GM19023 (cell line): Measurements from ENCODE around the gene MIF.
"Not testable (repeated sequence)": the region's sequence is repeated elsewhere in the genome, so short reads cannot be mapped to it uniquely, and the experiment has no call there.

Experiments used
- ATAC-seq: cut with Tn5 transposase; IDR thresholded peaks from one replicate; pipeline ENCODE4 v1.9.1; 2021; ENCODE audit warnings: mild to moderate bottlenecking, moderate library complexity; ENCODE audit not compliant: unreplicated experiment

The MIF gene

DNA sequence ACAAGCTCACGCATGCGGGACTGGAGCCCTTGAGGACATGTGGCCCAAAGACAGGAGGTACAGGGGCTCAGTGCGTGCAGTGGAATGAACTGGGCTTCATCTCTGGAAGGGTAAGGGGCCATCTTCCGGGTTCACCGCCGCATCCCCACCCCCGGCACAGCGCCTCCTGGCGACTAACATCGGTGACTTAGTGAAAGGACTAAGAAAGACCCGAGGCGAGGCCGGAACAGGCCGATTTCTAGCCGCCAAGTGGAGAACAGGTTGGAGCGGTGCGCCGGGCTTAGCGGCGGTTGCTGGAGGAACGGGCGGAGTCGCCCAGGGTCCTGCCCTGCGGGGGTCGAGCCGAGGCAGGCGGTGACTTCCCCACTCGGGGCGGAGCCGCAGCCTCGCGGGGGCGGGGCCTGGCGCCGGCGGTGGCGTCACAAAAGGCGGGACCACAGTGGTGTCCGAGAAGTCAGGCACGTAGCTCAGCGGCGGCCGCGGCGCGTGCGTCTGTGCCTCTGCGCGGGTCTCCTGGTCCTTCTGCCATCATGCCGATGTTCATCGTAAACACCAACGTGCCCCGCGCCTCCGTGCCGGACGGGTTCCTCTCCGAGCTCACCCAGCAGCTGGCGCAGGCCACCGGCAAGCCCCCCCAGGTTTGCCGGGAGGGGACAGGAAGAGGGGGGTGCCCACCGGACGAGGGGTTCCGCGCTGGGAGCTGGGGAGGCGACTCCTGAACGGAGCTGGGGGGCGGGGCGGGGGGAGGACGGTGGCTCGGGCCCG, at the start of gene MIF:
Gene MIF, plus strand, starts transcription at position 439 of the 765 bp plus-strand sequence. Its CDS starts 92 bp downstream, at position 531.
- ATAC-seq, result peak; percentile 78

DNA sequence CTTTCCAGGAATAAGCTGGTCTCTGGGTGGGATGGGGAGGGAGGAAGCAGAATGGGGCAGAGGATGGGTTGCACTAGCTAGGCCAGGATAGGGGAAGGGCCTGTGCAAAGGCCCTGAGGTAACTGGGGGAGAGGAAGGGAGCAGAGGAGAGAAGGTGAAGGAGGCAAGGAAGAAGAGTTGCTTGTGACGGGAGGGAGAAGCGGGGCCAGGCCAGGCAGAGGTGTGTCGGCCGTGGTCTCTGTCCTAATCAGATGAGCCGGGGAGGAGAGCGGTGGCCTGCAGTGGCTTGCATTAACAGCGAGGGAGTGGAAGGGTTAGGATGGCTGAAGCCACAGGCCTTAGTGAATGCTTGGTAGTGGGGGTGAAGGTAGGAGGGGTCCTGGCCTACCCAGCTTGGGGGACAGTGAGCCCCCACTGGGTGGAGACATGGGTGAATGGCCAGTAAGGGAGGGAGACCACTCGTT, 49.4 kb upstream of the MIF start:
- no peak for ATAC-seq

DNA sequence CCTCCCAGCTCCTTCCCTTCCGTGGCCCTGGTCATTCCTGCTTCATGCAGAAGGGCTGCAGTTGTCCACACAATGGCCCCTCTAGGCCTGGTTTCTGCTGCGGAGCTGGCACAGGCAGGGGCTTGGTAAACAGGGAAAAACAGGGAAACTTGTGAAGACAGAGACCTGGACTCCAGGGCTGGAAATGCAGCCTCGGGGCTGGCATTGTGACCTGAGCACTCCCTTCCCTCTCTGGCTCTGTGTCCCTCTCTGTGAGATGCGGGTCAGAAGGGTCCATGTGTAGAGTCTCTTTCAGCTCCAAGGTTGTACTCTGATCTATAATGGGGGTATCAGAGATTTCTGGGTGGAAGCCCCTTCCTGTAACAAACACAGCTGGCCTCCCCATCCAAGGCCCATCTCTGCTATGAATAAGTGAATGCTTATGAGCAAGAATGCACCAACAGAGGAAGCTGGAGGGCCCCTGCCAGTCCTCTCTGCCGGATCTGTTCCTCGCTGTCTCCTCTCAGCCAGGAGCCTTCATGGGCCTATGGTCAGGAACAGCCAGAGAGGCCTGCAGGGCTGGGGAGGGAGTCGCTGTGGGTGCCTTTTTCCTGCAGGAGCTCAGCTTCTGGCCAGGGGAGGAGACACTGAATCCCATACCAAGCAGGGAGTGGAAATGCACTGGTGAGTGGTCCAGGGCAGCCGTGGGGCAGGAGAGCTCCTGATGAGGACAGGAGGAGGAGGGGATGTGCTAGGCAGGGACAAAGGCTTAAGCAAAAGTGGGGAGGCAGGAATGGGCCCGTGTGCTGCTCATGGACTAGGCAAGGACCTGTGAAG, 48.7 kb upstream of the MIF start:
- no peak for ATAC-seq

DNA sequence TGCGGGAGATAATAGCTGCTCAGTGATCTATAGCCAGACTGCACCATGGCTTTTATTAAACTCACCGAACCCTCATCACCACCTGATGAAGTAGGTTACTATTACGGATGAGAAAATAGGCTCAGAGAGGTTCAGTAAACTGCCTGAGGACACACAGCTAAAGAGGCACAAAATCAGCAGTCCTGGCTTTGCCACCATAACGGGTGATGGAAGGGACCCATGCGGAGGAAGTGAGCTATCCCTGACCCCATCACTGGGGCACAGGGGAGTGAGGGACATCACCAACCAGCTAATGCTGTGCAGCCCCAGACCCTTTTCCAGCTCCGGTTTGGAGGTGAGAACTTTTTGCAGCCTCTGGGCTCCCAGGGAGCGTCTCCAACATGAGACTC, 48.1 kb upstream of the MIF start:
- no peak for ATAC-seq

DNA sequence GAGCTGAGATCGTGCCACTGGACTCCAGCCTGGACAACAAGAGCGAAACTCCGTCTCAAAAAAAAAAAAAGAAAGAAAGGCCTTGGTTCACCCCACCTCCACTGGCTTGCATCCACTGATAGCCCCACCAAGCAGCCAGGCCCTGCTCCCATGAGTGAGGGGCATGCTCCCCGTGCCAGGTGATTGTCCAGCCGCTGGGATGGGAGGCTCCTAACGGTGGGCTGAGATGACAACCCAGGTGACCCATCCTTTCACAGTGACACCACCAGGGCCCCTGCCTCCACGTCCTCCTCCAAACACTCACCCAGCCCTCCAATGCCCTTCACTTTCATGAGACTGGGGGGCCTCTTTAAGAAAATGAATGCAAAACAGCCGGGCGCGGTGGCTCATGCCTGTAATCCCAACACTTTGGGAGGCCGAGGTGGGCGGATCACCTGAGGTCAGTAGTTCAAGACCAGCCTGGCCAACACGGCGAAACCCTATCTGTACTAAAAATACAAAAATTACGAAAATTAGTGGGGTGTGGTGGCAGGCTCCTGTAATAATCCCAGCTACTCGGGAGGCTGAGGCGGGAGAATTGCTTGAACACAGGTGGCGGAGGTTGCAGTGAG, 46.8 kb upstream of the MIF start:
- ATAC-seq, result no peak

DNA sequence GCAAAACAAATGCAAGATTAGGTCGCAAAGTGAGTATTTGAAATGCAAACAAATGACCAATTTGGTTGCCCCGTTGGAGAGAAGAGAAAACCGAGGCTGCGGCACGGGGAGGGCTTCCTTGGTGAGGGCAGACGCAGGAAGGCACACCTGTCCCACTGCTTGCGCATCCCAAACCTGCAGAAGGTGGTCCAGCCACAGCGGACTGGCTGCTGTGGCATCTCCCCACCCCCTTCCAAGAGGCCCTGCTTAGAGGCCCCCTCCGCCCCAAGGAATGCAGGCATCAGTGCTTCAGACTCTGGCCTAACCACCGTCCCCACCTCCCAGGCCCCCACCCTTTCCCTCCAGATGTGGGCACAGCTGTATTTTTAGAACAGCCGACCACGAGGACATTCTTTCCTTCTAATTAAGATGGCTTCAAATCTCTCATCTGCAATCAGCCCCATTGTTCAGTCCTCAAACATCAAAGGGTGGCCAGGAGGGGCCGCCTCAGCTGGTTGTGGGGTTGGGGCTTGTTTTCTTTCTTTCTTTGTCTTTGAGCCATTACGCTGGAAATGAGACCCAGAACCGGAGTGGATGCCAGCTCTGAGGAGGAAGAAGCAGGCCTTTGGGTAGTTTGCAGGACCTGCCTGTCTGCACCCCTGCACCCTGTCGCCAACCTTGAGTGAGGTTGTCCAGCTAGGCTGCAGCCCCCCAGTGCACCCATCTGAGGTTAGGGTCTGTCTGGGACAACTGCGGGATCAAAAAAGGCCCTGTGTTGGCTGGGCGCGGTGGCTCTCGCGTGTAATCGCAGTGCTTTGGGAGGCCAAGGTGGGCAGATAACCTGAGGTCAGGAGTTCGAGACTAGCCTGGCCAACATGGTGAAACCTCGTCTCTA, 46.0 kb upstream of the MIF start:
- ATAC-seq, result no peak

DNA sequence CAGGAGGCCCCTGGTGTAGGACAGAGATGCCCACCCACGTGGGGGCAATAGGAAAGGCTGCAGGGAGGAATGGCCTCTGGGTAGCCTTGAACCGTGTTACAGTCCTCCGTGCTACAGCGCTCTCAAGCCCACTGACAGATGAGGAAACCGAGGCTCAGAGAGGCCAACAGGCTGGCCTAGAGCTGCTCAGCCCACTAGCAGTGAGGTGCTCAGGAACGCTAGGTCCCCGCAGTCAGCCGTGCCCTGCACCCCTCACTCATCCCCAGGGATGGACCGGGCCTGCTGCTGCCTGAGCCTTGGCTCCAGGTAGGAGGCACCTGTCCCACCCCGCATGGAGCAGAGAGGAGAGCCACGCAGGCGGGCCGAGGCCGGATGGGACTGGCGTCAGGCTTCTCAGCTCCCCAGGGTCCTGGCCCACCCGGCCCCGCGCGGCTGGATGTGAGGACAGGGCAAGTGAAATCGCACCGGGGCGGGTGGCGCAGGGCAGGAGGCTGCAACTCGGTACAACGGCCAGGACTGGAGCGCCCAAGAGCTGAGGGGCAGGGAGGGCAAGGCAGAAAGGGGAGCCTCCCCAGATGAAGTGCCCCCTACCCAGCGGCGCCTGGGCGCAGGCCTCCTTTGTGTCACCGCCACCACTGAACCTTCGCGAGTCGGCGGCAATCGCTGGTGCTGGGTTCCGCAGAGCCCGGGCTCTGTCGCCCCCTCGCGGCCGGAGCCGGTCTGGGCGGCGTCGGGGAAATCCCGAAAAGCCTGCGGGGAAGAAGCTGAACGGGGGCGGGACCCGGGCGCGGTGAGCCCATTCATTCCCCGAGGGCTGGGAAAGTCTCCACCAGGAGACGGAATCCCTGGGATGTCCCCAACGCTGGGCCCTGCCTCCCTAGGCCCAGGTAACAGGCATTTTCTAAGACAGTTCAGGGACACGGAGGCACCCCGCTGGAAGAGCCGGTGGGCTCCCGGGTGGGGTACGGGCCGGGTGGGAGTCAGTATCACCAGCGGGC, 44.9 kb upstream of the MIF start:
- ATAC-seq, result no peak

DNA sequence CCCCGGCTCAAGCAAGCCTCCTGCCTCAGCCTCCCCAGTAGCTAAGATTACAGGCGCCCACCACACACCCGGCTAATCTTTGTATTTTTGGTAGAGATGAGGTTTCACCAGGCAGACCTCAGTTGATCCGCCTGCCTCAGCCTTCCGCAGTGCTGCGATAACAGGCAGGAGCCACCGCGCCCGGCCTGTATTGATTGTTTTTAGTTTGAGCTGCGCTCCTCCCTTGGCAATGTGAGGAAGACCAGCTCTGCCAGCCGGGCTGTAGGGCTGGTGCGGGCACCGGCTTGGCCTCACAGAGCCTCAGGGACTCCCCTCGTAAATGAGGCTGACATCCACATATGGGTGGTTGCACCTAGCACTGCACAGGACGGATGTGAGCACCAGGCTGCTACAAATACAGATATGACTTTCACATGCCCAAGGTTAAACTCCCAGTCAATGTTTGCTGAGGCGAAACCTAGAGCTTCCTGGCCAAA, 44.0 kb upstream of the MIF start:
- no peak for ATAC-seq

DNA sequence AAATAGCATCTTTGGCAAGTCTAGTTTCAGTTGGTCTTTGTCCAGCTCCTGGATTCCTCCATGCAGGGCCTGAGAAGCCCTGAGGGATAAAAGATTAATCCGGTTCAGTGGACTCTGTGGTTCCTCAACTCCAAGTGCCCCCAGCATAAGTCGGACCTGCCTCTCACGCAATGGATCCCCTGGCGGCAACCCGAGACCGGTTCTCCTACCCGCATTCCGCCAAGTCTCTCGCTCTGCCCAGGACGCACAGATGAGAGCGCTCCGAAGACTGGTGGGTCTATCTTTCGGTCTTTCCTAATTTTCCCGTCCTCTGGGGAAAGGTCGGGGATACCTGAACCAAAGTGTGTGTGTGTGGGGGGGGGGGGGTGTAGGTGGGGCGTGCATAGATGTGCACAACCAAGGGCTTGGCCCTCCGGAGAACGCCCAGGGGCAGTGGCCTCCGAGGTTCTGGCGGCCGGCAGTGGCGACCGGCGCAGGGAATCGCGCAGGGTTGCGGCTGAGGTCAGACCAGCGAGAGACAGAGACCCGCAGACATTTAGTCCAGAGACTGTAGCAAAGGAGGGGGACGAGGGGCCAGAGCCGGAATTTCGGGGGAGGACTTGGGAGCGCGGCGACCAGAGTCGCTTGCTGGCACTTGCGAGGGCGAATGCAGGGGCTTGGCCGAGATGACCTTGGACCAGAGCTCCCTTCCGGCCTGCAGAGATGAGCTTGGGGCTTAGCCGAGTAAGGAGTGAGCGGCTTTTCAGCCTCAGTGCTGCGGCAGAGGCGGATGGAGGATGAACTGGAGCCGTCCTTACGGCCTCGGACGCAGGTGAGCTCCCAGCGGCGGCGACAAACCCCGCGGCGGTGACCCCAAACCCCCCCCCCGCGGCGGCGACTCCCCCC, 37.2 kb upstream of the MIF start:
- ATAC-seq, result peak; percentile 46

DNA sequence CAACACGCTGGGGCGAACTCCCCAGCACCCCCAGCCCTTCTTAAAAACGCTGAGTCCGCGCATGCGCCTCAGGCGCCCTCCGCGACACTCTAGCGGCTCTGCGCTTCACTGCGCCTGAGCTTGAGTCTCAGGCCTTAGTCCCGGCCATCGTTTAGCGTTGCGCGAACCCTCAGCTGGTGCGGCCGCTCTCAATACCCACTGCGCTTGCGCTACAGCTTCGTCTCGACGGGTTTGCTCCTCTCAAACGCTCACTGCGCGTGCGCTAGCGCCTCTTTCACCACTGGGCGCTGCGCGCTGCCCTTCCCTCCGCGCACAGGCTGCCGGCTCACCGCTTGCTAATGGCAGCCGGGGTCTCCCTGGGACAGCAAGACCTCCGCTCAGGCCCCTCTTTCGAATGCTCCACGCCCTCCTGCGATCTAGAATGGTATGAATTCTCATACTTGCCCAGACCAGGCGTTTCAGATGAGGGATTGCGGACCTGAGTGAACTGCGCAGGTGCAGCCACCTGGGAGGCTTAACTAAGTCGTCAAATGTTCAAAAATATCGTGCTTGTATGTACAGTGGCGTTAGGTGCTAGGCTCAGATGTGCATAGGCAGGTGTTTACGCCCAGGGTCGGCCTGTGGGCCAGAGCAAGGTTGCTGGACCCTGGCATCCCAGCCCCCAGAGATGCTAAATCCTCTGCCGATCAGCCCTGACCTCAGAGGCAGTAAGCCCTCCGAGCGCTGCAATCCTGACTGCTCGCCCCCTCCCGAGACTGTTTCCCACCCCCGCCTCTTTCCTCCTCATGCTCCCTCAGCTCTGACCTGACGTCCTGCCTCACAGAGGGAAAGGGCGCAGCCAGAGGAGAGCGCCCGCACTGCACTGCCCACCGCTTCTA, 36.3 kb upstream of the MIF start, which contains the start of gene SLC2A11:
Gene SLC2A11, plus strand, starts transcription at position 270 of the 878 bp plus-strand sequence. Its CDS starts 125 bp downstream, at position 395.
- ATAC-seq, result peak; percentile 91

DNA sequence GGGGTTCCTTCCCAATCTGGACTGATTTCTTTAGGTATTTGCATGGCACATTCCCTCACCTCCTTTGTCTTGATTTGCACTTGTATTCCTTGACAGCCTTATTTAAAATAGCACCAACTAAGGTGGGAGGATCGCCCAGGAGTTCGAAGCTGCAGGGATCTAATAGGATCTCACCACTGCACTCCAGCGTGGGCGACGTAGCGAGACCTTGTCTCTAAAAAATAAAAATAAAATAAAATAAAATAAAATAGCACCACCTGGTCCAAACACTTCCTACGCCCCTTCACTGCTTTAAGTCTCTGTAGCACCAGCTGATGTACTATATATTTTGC, 35.7 kb upstream of the MIF start:
- no peak for ATAC-seq

DNA sequence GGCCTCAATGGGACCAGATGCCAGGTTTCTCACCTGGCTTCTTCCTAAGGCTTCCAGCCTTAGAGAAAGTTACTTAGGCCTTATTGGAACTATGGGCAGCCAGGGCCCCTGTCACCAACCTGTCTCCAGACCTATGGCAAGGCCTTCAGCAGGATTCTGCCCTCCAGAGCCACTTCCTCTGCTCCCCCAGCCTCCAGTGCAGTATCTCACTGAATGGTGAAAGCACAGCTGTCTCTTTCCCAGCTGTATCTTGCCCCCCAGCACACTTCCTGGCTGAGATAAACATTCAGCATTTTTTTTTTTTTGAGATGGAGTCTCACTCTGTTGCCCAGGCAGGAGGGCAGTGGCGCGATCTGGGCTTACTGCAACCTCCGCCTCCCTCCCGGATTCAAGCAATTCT, 35.0 kb upstream of the MIF start:
- ATAC-seq, result no peak

DNA sequence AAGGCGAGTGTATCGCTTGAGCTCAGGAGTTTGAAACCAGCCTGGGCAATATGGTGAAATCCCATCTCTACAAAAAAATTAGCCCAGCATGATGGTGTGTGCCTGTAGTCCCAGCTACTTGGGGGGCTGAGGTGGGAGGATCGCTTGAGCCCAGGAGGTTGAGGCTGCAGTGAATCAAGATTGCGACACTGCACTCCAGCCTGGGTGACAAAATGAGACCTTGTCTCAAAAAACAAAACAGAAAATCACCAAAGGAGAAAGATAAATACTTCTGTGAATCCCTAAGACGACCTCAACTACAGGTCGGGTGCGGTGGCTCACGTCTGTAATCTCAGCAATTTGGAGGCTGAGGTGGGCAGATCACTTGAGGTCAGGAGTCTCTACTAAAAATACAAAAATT, 34.0 kb upstream of the MIF start:
- not testable (repeated sequence) for ATAC-seq

DNA sequence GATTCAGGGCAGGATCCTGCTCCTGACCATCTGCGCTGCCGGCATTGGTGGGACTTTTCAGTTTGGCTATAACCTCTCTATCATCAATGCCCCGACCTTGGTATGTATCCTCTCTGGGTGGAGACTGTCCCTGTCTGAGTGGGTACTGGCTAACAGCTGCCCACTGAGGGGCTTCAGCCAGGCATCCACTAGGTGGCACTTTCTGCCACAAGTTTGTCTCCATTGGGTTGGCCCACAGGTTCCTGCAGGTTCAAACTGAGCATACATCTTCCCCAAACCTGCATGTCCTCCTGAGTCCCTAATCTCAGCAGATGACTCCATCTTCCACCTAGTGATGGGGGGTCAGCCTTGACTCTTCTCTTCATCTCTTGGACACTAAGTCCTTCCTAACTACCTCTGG, 32.1 kb upstream of the MIF start:
- ATAC-seq, result no peak

DNA sequence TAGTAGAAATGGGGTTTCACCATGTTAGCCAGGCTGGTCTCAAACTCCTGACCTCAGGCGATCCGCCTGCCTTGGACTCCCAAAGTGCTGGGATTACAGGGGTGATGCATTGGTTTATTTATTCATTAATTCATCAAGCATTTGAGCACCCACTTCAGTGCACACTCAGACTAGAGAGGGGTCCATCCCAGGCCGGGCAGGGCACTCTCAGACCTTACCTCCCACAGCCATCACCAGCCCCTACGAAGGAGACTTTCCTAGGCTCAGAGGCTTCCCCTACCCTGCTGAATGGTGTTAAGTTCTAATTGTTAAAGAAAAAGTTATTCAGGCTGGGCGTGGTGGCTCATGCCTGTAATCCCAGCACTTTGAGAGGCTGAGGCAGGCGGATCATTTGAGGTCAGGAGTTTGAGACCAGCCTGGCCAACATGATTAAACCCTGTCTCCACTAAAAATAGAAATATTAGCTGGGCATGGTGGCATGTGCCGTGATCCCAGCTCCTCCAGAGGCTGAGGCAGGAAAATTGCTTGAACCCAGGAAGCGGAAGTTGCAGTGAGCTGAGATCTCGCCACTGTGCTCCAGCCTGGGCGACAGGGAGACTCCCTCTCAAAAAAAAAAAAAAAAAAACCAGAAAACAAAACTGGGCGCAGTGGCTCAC, 29.6 kb upstream of the MIF start:
- ATAC-seq, result not testable (repeated sequence)

DNA sequence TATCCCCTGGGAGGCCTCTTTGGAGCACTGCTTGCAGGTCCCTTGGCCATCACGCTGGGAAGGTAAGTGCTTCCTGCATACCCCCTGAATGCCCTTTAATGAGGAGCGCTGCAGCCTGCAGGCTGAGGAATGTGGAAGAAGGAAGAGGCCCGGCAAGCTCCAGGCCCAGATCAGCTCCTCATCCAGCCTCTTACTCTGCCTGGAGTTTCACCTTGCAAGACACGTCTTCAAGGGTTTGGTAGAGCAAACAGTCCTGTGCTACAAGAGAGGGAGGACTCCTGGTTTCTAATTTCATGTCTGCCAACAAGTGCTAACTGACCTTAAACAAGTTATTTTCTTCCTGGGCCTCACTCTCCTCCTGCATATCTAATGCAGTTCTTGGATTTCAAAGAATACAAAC, 25.6 kb upstream of the MIF start:
- no peak for ATAC-seq

DNA sequence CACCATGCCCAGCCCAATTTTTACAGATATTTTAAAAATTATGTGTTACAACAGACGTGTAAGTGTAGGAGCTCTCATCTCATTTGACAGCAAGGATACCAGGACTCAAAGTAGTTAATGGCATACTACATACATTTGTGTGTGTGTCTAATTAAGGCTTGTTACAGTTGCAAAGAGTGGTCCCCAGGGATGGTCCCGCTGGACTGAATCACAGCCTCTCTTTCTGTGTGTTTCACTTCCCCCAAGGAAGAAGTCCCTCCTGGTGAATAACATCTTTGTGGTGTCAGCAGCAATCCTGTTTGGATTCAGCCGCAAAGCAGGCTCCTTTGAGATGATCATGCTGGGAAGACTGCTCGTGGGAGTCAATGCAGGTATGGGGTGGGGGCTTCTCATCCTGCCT, 19.3 kb upstream of the MIF start:
- ATAC-seq, result no peak
